Mucosa of rectum (tissue), 2 donors: Measurements from ENCODE around the gene ST6GALNAC4.

Source experiments
- H3K27ac ChIP-seq, 2 donors: one replicate each; pipeline ENCODE4 v1.7.0; 2013; ENCODE audit warnings: inconsistent platforms in 2 of 2, low read depth in 2 of 2, low read length in 2 of 2
- H3K27me3 ChIP-seq, 2 donors: one replicate each; pipeline ENCODE4 v1.7.0; 2013; ENCODE audit warnings: low read length in 2 of 2; ENCODE audit not compliant: control insufficient read depth in 2 of 2, insufficient read depth in 2 of 2
- H3K36me3 ChIP-seq, 2 donors: one replicate each; pipeline ENCODE4 v1.7.0; 2013; ENCODE audit warnings: low read length in 2 of 2; ENCODE audit not compliant: control insufficient read depth in 2 of 2, insufficient read depth in 2 of 2
- H3K4me1 ChIP-seq, 2 donors: one replicate each; pipeline ENCODE4 v1.7.0; 2013; ENCODE audit warnings: low read length in 2 of 2, mild to moderate bottlenecking in 1 of 2; ENCODE audit not compliant: control insufficient read depth in 2 of 2, insufficient read depth in 2 of 2
- H3K4me3 ChIP-seq, 2 donors: one replicate each; pipeline ENCODE4 v1.7.0; 2013; ENCODE audit warnings: low read length in 2 of 2
- H3K9ac ChIP-seq, 2 donors: one replicate each; pipeline ENCODE4 v1.7.0; 2013; ENCODE audit warnings: low read length in 2 of 2, low read depth in 1 of 2, mild to moderate bottlenecking in 1 of 2
- H3K9me3 ChIP-seq, 2 donors: one replicate each; pipeline ENCODE4 v1.7.0; 2013; ENCODE audit warnings: low read length in 2 of 2; ENCODE audit not compliant: control insufficient read depth in 2 of 2
- donor health status: healthy.
- donor health status: Normal muscosa, but diverticular disease.

The ST6GALNAC4 gene

GRCh38 chr9:127940593-127940992 is 23.8 kb upstream of the ST6GALNAC4 start:
- H3K27ac ChIP-seq = no peak overlapping the region

GRCh38 chr9:127938298-127938690 is 21.5 kb upstream of the ST6GALNAC4 start:
- Histone ChIP-seq H3K9ac (peak overlapping the region; percentile 62 to 72), H3K27me3 (no peaks in the 10 kb centered on the region), H3K9me3 (no peaks in the 10 kb centered on the region), H3K27ac (peak overlapping the region in 1 of 2 donors; percentile 32), H3K4me3 (peak overlapping the region; percentile 86 to 93), H3K36me3 (peaks cover 13 to 20% of the 10 kb centered on the region in 2 donors), H3K4me1 (peaks cover 21 to 27% of the 10 kb centered on the region in 2 donors)

More at GRCh38 chr9:127940593-127940992, 23.8 kb upstream of the ST6GALNAC4 start:
- H3K4me1 ChIP-seq = peaks cover 25 to 27% of the 10 kb centered on the region in 2 donors
- peaks cover 34 to 38% of the 10 kb centered on the region in 2 donors for H3K36me3 ChIP-seq
- H3K9ac ChIP-seq = no peak overlapping the region
- no peaks in the 10 kb centered on the region for H3K27me3 ChIP-seq
- no peak overlapping the region for H3K4me3 ChIP-seq
- H3K9me3 ChIP-seq = no peaks in the 10 kb centered on the region

- H3K4me3 ChIP-seq = peak within 1 kb of the TSS; percentile 86 to 93
- H3K4me1 ChIP-seq = peaks cover 21 to 23% of the 10 kb centered on the region in 2 donors
These were observed 20.8 kb upstream of the ST6GALNAC4 start, which contains the start of gene DPM2 for GRCh38 chr9:127937388-127938297. Gene DPM2, minus strand, starts transcription at chr9:127937854. Its CDS starts 34 bp downstream, at chr9:127937820.

GRCh38 chr9:127937056-127937387 is 20.2 kb upstream of the ST6GALNAC4 start:
- H3K27ac ChIP-seq = peak overlapping the region in 1 of 2 donors; percentile 56
- H3K4me1 ChIP-seq = peaks cover 21 to 23% of the 10 kb centered on the region in 2 donors
- H3K4me3 ChIP-seq = peak overlapping the region; percentile 86 to 93
- no peaks in the 10 kb centered on the region for H3K27me3 ChIP-seq
- H3K9ac ChIP-seq = peak overlapping the region; percentile 62 to 72
- H3K9me3 ChIP-seq = no peaks in the 10 kb centered on the region
- H3K36me3 ChIP-seq = peaks cover 5 to 8% of the 10 kb centered on the region in 2 donors

More at GRCh38 chr9:127937388-127938297, 20.8 kb upstream of the ST6GALNAC4 start, which contains the start of gene DPM2:
- H3K27ac ChIP-seq = peak within 1 kb of the TSS in 1 of 2 donors; percentile 56
- peaks cover 7 to 14% of the 10 kb centered on the region in 2 donors for H3K36me3 ChIP-seq
- H3K27me3 ChIP-seq = no peaks in the 10 kb centered on the region
- no peaks in the 10 kb centered on the region for H3K9me3 ChIP-seq
- peak within 1 kb of the TSS; percentile 62 to 72 for H3K9ac ChIP-seq

GRCh38 chr9:127936347-127936852 is 19.6 kb upstream of the ST6GALNAC4 start:
- H3K27ac ChIP-seq = no peak overlapping the region
- peak overlapping the region in 1 of 2 donors; percentile 72 for H3K9ac ChIP-seq
- peaks cover 5 to 8% of the 10 kb centered on the region in 2 donors for H3K36me3 ChIP-seq
- H3K9me3 ChIP-seq = no peaks in the 10 kb centered on the region
- peak overlapping the region; percentile 86 to 93 for H3K4me3 ChIP-seq
- peaks cover 23% of the 10 kb centered on the region in 2 donors for H3K4me1 ChIP-seq
- H3K27me3 ChIP-seq = no peaks in the 10 kb centered on the region

- Histone ChIP-seq H3K9ac (no peak overlapping the region), H3K4me1 (peaks cover 23 to 29% of the 10 kb centered on the region in 2 donors), H3K27ac (no peak overlapping the region), H3K4me3 (peak overlapping the region in 1 of 2 donors; percentile 3), H3K36me3 (peaks cover 0 to 5% of the 10 kb centered on the region in 2 donors), H3K27me3 (peaks cover 0 to 2% of the 10 kb centered on the region in 2 donors), H3K9me3 (no peaks in the 10 kb centered on the region)
These were observed 19.0 kb upstream of the ST6GALNAC4 start for GRCh38 chr9:127935765-127936221.

- Histone ChIP-seq H3K9me3 (no peaks in the 10 kb centered on the region), H3K27me3 (peaks cover 0 to 4% of the 10 kb centered on the region in 2 donors), H3K4me3 (no peak overlapping the region), H3K27ac (no peak overlapping the region), H3K36me3 (peaks cover 0 to 2% of the 10 kb centered on the region in 2 donors), H3K9ac (no peak overlapping the region), H3K4me1 (peaks cover 28 to 29% of the 10 kb centered on the region in 2 donors)
These were observed 18.1 kb upstream of the ST6GALNAC4 start for GRCh38 chr9:127934986-127935385.

- Histone ChIP-seq H3K27me3 (peaks cover 4 to 10% of the 10 kb centered on the region in 2 donors), H3K4me1 (peaks cover 28 to 29% of the 10 kb centered on the region in 2 donors)
These were observed 17.4 kb upstream of the ST6GALNAC4 start for GRCh38 chr9:127934248-127934647.

GRCh38 chr9:127931092-127931881 is 14.4 kb upstream of the ST6GALNAC4 start:
- H3K27ac ChIP-seq = no peak overlapping the region
- no peaks in the 10 kb centered on the region for H3K9me3 ChIP-seq
- H3K9ac ChIP-seq = peak overlapping the region in 1 of 2 donors; percentile 3
- H3K27me3 ChIP-seq = peaks cover 24% of the 10 kb centered on the region in 2 donors
- H3K4me1 ChIP-seq = peaks cover 28 to 30% of the 10 kb centered on the region in 2 donors
- H3K4me3 ChIP-seq = peak overlapping the region; percentile 6 to 52
- no peaks in the 10 kb centered on the region for H3K36me3 ChIP-seq

More at GRCh38 chr9:127934248-127934647, 17.4 kb upstream of the ST6GALNAC4 start:
- Histone ChIP-seq H3K9me3 (no peaks in the 10 kb centered on the region), H3K36me3 (no peaks in the 10 kb centered on the region), H3K27ac (no peak overlapping the region), H3K4me3 (no peak overlapping the region), H3K9ac (no peak overlapping the region)
